Measurements from ENCODE around the gene REV3L.

Gene REV3L

DNA sequence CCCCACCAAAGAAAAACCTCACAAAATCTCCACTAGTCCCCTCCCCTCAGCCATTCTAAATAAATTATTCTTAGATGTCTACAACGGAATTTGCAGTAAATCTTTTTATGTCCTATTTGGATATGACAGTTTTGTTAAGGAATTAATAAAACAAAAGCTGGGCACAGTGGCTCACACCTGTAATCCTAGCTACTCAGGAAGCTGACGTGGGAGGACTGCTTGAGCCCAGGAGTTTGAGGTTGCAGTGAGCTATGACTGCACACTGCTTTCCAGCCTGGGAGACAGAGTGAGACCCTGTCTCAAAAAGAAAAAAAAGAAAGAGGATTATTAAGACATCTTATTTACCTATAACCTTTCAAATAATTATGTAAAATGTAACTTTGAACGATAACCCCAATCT, 230.3 kb downstream of the REV3L start:
- no peak for DNase-seq

DNA sequence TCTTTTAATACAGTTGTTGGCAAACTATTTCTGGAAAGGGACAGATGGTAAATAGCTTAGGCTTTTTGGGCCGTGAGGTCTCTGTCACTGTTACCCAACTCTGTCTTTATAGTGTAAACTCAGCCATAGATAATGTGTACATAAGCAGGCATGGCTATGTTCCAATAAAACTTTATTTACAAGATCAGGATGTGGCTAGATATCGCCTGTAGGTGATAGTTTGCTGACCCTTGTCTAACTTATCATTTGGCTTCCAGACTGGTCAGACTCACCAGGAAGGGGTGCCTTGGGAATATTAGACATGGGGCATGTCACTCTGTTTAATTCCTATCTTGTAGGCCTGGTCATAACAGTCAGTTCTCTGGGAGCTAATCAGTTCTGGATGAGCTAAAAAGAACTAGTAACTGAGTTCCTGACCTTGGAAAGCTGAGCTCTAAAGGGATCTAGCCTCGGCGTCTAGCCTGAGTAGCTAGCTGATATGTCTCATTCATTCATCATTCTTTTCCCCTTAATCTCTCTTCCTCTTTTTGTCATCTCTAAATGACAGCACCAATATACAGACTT, 232.1 kb downstream of the REV3L start:
- no peak for DNase-seq

Measured in islet precursor cell (in vitro differentiated cells).